HEK293T (cell line): ENCODE data around the gene PTCH1.

ENCODE experiments used
- ARNT ChIP-seq: fragments of 450-650 bp; IDR thresholded peaks from 2 replicates; pipeline ENCODE4 v1.6.1; 2017; ENCODE audit warnings: mild to moderate bottlenecking
- BHLHE40 ChIP-seq: fragments of 450-650 bp; IDR thresholded peaks from 2 replicates; pipeline ENCODE4 v1.6.1; 2016; ENCODE audit warnings: mild to moderate bottlenecking, moderate library complexity, borderline replicate concordance
- ELF4 ChIP-seq: fragments of 450-650 bp; IDR thresholded peaks from 2 replicates; pipeline ENCODE4 v1.6.1; 2017; ENCODE audit warnings: antibody characterized with exemption
- FOXM1 ChIP-seq: fragments of 450-650 bp; IDR thresholded peaks from 2 replicates; pipeline ENCODE4 v1.6.1; 2017; ENCODE audit warnings: mild to moderate bottlenecking, borderline replicate concordance
- HDGF ChIP-seq: fragments of 450-650 bp; IDR thresholded peaks from 2 replicates; pipeline ENCODE4 v1.6.1; 2017; ENCODE audit warnings: antibody characterized with exemption, borderline replicate concordance
- SP1 ChIP-seq: fragments of 450-650 bp; IDR thresholded peaks from 2 replicates; pipeline ENCODE4 v1.6.1; 2017
- TF ChIP-seq, protein P1 (sequence below): fragments of 450-650 bp; IDR thresholded peaks from 2 replicates; pipeline ENCODE4 v1.6.1; 2016

DNA sequence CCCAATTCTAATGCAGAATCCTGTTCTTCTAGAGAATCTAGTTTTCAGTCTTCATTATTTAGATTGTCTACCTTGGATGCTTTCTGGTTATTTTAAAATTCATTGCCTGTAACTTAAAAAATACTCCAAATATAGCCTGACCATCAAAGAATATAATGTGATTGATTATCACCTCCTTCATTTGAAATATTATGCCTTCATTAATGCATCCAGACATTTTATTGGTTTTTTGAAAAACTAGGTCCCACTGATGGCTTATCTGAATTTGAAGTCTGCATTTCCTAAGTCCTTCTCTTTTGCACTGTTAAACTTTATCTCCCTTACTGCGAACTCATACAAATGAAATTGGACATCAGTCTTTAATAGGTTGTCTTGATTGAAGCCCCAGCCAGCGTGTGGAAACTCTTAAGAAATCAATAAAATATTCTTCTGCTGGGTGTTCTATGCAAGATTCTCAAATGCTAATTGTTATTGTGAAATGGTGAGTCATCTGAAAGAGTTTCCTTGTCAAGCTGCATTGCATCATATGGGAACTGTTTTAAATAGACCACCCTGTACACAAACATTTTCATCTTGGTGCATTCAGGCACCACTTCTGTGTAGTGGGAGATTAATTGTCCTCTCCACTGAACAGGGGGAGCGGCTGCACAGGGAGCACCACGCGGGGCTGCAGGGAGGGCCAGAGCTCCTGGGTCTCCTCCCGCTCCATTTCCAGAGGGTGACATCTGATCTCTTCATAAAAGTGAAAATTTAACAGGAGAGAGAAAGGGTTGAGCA lies 106.9 kb downstream of the PTCH1 start:
- TF ChIP-seq FOXM1 = no peak
- TF ChIP-seq HDGF = no peak
- TF ChIP-seq BHLHE40 = no peak
- TF ChIP-seq, protein P1, sequence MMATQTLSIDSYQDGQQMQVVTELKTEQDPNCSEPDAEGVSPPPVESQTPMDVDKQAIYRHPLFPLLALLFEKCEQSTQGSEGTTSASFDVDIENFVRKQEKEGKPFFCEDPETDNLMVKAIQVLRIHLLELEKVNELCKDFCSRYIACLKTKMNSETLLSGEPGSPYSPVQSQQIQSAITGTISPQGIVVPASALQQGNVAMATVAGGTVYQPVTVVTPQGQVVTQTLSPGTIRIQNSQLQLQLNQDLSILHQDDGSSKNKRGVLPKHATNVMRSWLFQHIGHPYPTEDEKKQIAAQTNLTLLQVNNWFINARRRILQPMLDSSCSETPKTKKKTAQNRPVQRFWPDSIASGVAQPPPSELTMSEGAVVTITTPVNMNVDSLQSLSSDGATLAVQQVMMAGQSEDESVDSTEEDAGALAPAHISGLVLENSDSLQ = peak; percentile 23; the same call in 1 of the 2 replicates
- TF ChIP-seq ARNT = no peak
- TF ChIP-seq ELF4 = no peak
- TF ChIP-seq SP1 = no peak
